Progenitor cell of endocrine pancreas (in vitro differentiated cells): ENCODE data around the gene ZNF264. TPM values are rescaled to one million over a fixed set of nuclear protein-coding genes. Genes with fewer than 3 reads are reported as not detected.
"Not testable (repeated sequence)": the region's sequence is repeated elsewhere in the genome, so short reads cannot be mapped to it uniquely, and the experiment has no call there.

Experiments
- DNase-seq: peaks from one replicate; pipeline ENCODE4 v3.0.0; 2021; ENCODE audit warnings: low spot score; ENCODE audit not compliant: unreplicated experiment
- H3K27ac Mint-ChIP-seq: 2 replicates; pipeline ENCODE4 v1.8.0; 2021; ENCODE audit warnings: mild to moderate bottlenecking, moderate library complexity, mixed read lengths
- H3K27me3 Mint-ChIP-seq: 2 replicates; pipeline ENCODE4 v1.8.0; 2021; ENCODE audit warnings: mixed read lengths
- H3K36me3 Mint-ChIP-seq: 2 replicates; pipeline ENCODE4 v1.8.0; 2022; ENCODE audit warnings: mixed read lengths; ENCODE audit not compliant: insufficient read depth
- H3K4me1 Mint-ChIP-seq: 2 replicates; pipeline ENCODE4 v1.8.0; 2021; ENCODE audit warnings: low read depth, mixed read lengths
- H3K4me3 Mint-ChIP-seq: 2 replicates; pipeline ENCODE4 v1.8.0; 2021; ENCODE audit warnings: low read depth, mild to moderate bottlenecking, moderate library complexity, mixed read lengths
- H3K9me3 Mint-ChIP-seq: 2 replicates; pipeline ENCODE4 v1.8.0; 2021; ENCODE audit warnings: low read depth, mixed read lengths
- total RNA-seq: library from RNA; stranded (reverse); gene quantifications from 2 replicates; pipeline ENCODE4 v1.2.1, GENCODE V29; 2021
- TF ChIP-seq, protein P1 (sequence below): fragments of 200-600 bp; sonication (generic); IDR thresholded peaks from one replicate; pipeline ENCODE4 v1.5.0; 2021; ENCODE audit warnings: antibody characterized with exemption, mild to moderate bottlenecking; ENCODE audit not compliant: unreplicated experiment

The ZNF264 gene
- total RNA-seq, 1 donor from 2014 or later: 40.2 TPM

- peaks cover 39% of the 10 kb centered on the region for H3K9me3 Mint-ChIP-seq
- H3K27me3 Mint-ChIP-seq: peaks cover 6% of the 10 kb centered on the region
- TF ChIP-seq, protein P1, sequence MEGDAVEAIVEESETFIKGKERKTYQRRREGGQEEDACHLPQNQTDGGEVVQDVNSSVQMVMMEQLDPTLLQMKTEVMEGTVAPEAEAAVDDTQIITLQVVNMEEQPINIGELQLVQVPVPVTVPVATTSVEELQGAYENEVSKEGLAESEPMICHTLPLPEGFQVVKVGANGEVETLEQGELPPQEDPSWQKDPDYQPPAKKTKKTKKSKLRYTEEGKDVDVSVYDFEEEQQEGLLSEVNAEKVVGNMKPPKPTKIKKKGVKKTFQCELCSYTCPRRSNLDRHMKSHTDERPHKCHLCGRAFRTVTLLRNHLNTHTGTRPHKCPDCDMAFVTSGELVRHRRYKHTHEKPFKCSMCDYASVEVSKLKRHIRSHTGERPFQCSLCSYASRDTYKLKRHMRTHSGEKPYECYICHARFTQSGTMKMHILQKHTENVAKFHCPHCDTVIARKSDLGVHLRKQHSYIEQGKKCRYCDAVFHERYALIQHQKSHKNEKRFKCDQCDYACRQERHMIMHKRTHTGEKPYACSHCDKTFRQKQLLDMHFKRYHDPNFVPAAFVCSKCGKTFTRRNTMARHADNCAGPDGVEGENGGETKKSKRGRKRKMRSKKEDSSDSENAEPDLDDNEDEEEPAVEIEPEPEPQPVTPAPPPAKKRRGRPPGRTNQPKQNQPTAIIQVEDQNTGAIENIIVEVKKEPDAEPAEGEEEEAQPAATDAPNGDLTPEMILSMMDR: no peak
- H3K4me3 Mint-ChIP-seq: no peak within 1 kb of the TSS
- H3K4me1 Mint-ChIP-seq: peaks cover 2% of the 10 kb centered on the region
- DNase-seq: no peak
- H3K36me3 Mint-ChIP-seq: peaks cover 5% of the 10 kb centered on the region
- no peak within 1 kb of the TSS for H3K27ac Mint-ChIP-seq
Measured at GRCh38 chr19:57167385-57167784, 23.9 kb upstream of the ZNF264 start, which contains the start of gene DUXA. DUXA (minus strand) TSS chr19:57167485; CDS start chr19:57167443, 42 bp downstream.

DNA sequence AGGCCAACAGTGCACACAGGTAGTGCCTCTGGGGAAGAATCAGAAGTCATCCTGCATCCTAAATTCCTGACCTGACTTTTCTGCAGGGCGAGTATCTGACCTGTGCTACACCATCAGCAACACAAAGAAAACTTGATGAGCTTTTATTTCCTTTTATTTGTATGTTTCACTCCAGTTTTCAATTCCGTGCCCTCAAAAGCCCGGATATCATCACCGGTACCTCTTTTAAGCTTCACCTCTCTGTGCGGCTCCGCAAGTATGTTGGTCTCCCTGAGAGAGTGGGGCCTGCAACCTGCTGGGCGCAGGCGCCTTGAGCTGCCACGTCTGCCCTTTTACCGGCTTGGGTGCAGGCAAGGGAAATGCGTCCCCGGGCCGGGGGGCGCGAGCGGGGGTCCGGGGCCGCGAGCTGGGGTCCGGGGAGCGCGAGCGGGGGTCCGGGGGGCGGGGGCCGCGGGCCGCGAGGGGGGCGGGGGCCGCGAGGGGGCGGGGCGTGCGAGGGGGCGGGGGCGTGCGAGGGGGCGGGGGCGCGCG lies 19.7 kb upstream of the ZNF264 start:
- peak; percentile 12 for DNase-seq
- TF ChIP-seq, protein P1: no peak
- Mint-ChIP-seq H3K9me3 (peaks cover 35% of the 10 kb centered on the region), H3K4me1 (peaks cover 2% of the 10 kb centered on the region), H3K36me3 (peaks cover 1% of the 10 kb centered on the region), H3K27me3 (peaks cover 14% of the 10 kb centered on the region), H3K4me3 (peak overlapping the region; percentile 68), H3K27ac (peak overlapping the region; percentile 52)

DNA sequence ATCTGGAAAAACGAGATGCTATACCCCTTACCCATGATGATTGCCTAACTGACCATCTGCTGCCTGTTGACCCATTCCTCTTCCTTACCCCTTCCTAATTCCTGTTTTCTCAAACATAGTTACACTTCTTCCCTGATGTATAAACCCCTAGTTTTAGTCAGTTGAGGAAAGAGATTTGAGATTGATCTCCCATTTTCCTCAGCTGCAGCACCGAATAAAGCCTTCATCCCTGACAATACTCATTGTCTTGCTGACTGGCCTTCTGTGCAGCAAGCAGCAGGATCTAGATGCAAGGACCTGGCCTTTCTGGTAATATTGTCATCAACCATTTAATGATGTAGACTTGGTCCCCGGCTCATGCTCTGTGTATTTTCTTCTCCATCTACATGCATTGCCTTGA lies 999 bp upstream of the ZNF264 start:
- TF ChIP-seq, protein P1: no peak
- Mint-ChIP-seq H3K27me3 (peaks cover 9% of the 10 kb centered on the region), H3K27ac (peak overlapping the region; percentile 96), H3K4me1 (peaks cover 13% of the 10 kb centered on the region), H3K9me3 (peaks cover 23% of the 10 kb centered on the region), H3K4me3 (peak overlapping the region; percentile 85), H3K36me3 (peaks cover 34% of the 10 kb centered on the region)
- DNase-seq: no peak

DNA sequence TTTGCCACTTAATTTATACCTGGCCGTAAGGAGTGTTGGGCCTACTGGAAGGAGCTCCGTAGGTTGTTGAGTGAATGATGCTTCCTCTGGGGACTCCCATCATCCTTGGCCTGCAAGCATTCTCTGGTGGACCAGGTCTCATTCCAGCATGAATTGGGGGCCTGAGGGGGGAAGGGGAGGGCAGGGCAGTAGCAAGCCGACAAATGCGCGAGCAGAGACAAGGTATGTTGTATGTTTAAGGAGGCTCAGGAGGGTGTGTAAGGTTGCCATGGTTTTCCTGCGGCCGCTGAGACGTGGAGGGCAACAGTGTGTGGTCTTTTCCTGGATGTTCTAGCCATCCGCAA lies 749 bp downstream of the ZNF264 start:
- H3K4me3 Mint-ChIP-seq: peak overlapping the region; percentile 85
- H3K27ac Mint-ChIP-seq: peak overlapping the region; percentile 96

DNA sequence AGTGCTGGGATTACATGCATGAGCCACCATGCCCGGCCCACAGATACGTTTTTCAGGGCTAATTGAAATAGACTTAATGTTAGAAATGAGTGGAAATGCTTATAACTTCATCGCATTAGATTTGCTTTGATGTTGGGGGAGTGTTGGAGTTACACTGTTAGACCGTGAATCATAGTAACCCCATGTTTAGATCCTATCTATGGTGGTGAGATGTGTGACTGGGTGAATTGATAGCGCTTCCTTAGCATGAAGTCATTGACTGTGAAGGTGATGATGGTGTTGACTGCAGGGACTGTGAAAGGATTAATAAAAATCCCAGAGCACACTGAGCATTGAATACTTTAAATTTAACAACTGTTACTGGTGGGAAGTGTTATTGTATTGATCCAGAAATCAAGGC lies 1.7 kb downstream of the ZNF264 start:
- Mint-ChIP-seq H3K27me3 (peaks cover 6% of the 10 kb centered on the region), H3K27ac (peak overlapping the region; percentile 41), H3K4me3 (peak overlapping the region; percentile 85), H3K4me1 (peaks cover 13% of the 10 kb centered on the region), H3K9me3 (peaks cover 18% of the 10 kb centered on the region), H3K36me3 (peaks cover 47% of the 10 kb centered on the region)
- DNase-seq: no peak
- TF ChIP-seq, protein P1: no peak

More for the DNA sequence above, 749 bp downstream of the ZNF264 start:
- H3K9me3 Mint-ChIP-seq: peaks cover 23% of the 10 kb centered on the region
- H3K4me1 Mint-ChIP-seq: peaks cover 13% of the 10 kb centered on the region
- TF ChIP-seq, protein P1: no peak
- peaks cover 9% of the 10 kb centered on the region for H3K27me3 Mint-ChIP-seq
- no peak for DNase-seq
- peaks cover 44% of the 10 kb centered on the region for H3K36me3 Mint-ChIP-seq

DNA sequence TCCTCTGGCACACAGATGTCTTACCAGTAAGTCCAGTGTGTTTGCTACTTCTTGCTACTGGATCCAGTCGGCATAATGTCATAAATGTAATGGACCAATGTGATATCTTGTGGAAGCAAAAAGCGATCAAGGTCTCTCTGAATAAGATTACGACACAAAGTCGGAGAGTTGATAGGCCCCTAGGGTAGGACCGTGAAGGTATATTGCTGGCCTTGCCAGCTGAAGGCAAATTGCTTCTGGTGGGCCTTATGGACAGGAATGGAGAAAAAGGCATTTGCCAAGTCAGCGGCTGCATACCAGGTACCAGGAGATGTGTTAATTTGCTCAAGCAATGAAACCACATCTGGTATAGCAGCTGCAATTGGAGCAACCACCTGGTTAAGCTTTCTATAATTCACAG lies 6.6 kb downstream of the ZNF264 start:
- DNase-seq, H3K4me3 Mint-ChIP-seq, H3K9me3 Mint-ChIP-seq, H3K27me3 Mint-ChIP-seq, H3K4me1 Mint-ChIP-seq, H3K27ac Mint-ChIP-seq: not testable (repeated sequence)
- peaks cover 39% of the 10 kb centered on the region for H3K36me3 Mint-ChIP-seq
